Panc1 (cell line): ENCODE results near the gene APLP2. TPM values are rescaled to one million over a fixed set of nuclear protein-coding genes. Genes with fewer than 3 reads are reported as not detected.
"Not testable (repeated sequence)": the region's sequence is repeated elsewhere in the genome, so short reads cannot be mapped to it uniquely, and the experiment has no call there.

Source experiments
- ATAC-seq: fragments of 200-7000 bp; cut with Tn5 transposase; 2 replicates; pipeline ENCODE4 v1.9.1; 2020; ENCODE audit warnings: mild to moderate bottlenecking, moderate library complexity
- BruUV-seq: library from RNA; stranded (reverse); fragments of 400-500 nt; replicated peaks from 2 replicates; lab custom pipeline; 2021; lab: Mats Ljungman, UMichigan
- CTCF ChIA-PET: fragments of 300-600 bp; sonication (Branson Sonifier 250); formaldehyde crosslinking; loops from one replicate; lab custom pipeline; 2022; ENCODE audit warnings: antibody characterized with exemption; lab: Charles Lee
- POLR2A ChIA-PET: fragments of 300-600 bp; sonication (Branson Sonifier 250); formaldehyde crosslinking; loops from one replicate; lab custom pipeline; 2022; ENCODE audit warnings: antibody characterized with exemption; lab: Charles Lee
- DNase-seq: peaks from one replicate; pipeline ENCODE4 v3.0.0-alpha.2; 2010; ENCODE audit warnings: low read depth, low spot score
- H3K27ac ChIP-seq: 2 replicates; pipeline ENCODE4 v1.5.1; 2011; ENCODE audit warnings: mild to moderate bottlenecking, low read length, inconsistent platforms
- H3K27me3 ChIP-seq: fragments of 200-500 bp; sonication (Bioruptor generic); 2 replicates; pipeline ENCODE4 v1.6.0; 2014; ENCODE audit warnings: low read length, inconsistent platforms; ENCODE audit not compliant: control insufficient read depth, insufficient read depth
- H3K36me3 ChIP-seq: fragments of 200-500 bp; sonication (Bioruptor generic); 2 replicates; pipeline ENCODE4 v1.5.1; 2014; ENCODE audit warnings: inconsistent platforms, mild to moderate bottlenecking, low read length, moderate library complexity; ENCODE audit not compliant: control insufficient read depth, insufficient read depth
- H3K4me1 ChIP-seq: 2 replicates; pipeline ENCODE4 v1.5.1; 2011; ENCODE audit warnings: inconsistent platforms, mild to moderate bottlenecking, low read length, moderate library complexity; ENCODE audit not compliant: control insufficient read depth, insufficient read depth
- H3K4me3 ChIP-seq, 2 experiments: 2 replicates each; pipeline ENCODE4 v1.5.1; 2011 to 2012; ENCODE audit warnings: low read depth in 2 of 2, low read length in 2 of 2, mild to moderate bottlenecking in 2 of 2, inconsistent platforms in 1 of 2, moderate library complexity in 1 of 2
- H3K9me3 ChIP-seq: fragments of 200-500 bp; sonication (Bioruptor generic); 2 replicates; pipeline ENCODE4 v1.5.1; 2014; ENCODE audit warnings: low read depth, mild to moderate bottlenecking, inconsistent platforms, low read length, moderate library complexity; ENCODE audit not compliant: control insufficient read depth, insufficient read depth
- POLR2AphosphoS5 ChIP-seq: IDR thresholded peaks from 2 replicates; pipeline ENCODE4 v1.6.1; 2012; ENCODE audit warnings: mild to moderate bottlenecking, low read depth, low read length, moderate library complexity
- SIN3A ChIP-seq: IDR thresholded peaks from 2 replicates; pipeline ENCODE4 v1.6.1; 2012; ENCODE audit warnings: low read depth, mild to moderate bottlenecking, low read length, moderate library complexity, borderline replicate concordance; ENCODE audit not compliant: insufficient read depth
- TCF7L2 ChIP-seq: IDR thresholded peaks from 2 replicates; pipeline ENCODE4 v1.6.1; 2011; ENCODE audit warnings: mild to moderate bottlenecking, low read depth, low read length, inconsistent platforms
- in situ Hi-C: cut with HindIII; loops from 2 replicates; pipeline ENCODE4 v1.10.0; 2016; ENCODE audit warnings: low sequenced_read_pairs, low pct_unique_long_range_greater_than_20kb
- intact Hi-C: fragments of 100-400 bp; cut with micrococcal nuclease; formaldehyde crosslinking; loops from one replicate; pipeline ENCODE4 v1.10.0; 2022; ENCODE audit not compliant: unreplicated experiment
- total RNA-seq: library from RNA; stranded (reverse); gene quantifications from one replicate; pipeline ENCODE4 v1.2.1, GENCODE V29; 2021; ENCODE audit not compliant: unreplicated experiment
- TF ChIP-seq, protein P1 (sequence below): fragments of 450-650 bp; IDR thresholded peaks from 2 replicates; pipeline ENCODE4 v1.5.1; 2017; ENCODE audit warnings: mild to moderate bottlenecking
- TF ChIP-seq, protein P2 (sequence below), 2 experiments: IDR thresholded peaks; 2 replicates each; pipeline ENCODE4 v1.6.1; 2011 to 2012; ENCODE audit warnings: low read depth in 2 of 2, control low read depth in 1 of 2, low read length in 1 of 2, mild to moderate bottlenecking in 1 of 2, moderate library complexity in 1 of 2; ENCODE audit not compliant: insufficient read depth in 1 of 2

APLP2 gene
- total RNA-seq, 1 experiment from 2014 or later = 589 TPM

DNA sequence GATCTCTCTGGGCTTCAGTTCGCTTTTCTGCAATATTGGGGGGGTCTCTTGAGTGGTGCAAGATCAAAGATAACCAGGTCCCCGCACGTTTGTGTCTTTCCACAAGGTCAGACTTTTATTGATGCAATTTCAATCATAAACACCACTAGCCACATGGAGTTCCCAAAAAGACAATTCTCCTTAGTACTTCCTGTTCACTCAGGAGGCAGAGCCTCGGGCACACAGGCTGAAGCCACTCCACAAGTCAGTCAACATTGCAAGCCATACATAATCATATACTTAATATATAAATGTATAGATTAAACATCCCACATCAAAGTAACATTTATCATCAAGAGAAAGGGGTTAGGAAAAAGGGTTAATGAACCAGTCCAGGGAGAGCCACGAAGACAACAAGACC, 101.8 kb downstream of the APLP2 start:
- no peak overlapping the region for H3K4me3 ChIP-seq
- intact Hi-C loops = no loop called here
- H3K9me3 ChIP-seq = no peaks in the 10 kb centered on the region; the same call in 1 of the 2 replicates
- no peak overlapping the region for H3K27ac ChIP-seq
- ATAC-seq = no peak
- BruUV-seq = no TSS peak
- ChIA-PET CTCF (no interaction called here), POLR2A (no interaction called here)
- no peaks in the 10 kb centered on the region for H3K27me3 ChIP-seq
- no peak for DNase-seq
- no peaks in the 10 kb centered on the region for H3K4me1 ChIP-seq
- in situ Hi-C loops = no loop called here
- no peaks in the 10 kb centered on the region for H3K36me3 ChIP-seq
- TF ChIP-seq TCF7L2 = no peak
- TF ChIP-seq, protein P1, sequence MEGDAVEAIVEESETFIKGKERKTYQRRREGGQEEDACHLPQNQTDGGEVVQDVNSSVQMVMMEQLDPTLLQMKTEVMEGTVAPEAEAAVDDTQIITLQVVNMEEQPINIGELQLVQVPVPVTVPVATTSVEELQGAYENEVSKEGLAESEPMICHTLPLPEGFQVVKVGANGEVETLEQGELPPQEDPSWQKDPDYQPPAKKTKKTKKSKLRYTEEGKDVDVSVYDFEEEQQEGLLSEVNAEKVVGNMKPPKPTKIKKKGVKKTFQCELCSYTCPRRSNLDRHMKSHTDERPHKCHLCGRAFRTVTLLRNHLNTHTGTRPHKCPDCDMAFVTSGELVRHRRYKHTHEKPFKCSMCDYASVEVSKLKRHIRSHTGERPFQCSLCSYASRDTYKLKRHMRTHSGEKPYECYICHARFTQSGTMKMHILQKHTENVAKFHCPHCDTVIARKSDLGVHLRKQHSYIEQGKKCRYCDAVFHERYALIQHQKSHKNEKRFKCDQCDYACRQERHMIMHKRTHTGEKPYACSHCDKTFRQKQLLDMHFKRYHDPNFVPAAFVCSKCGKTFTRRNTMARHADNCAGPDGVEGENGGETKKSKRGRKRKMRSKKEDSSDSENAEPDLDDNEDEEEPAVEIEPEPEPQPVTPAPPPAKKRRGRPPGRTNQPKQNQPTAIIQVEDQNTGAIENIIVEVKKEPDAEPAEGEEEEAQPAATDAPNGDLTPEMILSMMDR = no peak
- no peak for TF ChIP-seq POLR2AphosphoS5
- TF ChIP-seq SIN3A = no peak
- TF ChIP-seq, protein P2, sequence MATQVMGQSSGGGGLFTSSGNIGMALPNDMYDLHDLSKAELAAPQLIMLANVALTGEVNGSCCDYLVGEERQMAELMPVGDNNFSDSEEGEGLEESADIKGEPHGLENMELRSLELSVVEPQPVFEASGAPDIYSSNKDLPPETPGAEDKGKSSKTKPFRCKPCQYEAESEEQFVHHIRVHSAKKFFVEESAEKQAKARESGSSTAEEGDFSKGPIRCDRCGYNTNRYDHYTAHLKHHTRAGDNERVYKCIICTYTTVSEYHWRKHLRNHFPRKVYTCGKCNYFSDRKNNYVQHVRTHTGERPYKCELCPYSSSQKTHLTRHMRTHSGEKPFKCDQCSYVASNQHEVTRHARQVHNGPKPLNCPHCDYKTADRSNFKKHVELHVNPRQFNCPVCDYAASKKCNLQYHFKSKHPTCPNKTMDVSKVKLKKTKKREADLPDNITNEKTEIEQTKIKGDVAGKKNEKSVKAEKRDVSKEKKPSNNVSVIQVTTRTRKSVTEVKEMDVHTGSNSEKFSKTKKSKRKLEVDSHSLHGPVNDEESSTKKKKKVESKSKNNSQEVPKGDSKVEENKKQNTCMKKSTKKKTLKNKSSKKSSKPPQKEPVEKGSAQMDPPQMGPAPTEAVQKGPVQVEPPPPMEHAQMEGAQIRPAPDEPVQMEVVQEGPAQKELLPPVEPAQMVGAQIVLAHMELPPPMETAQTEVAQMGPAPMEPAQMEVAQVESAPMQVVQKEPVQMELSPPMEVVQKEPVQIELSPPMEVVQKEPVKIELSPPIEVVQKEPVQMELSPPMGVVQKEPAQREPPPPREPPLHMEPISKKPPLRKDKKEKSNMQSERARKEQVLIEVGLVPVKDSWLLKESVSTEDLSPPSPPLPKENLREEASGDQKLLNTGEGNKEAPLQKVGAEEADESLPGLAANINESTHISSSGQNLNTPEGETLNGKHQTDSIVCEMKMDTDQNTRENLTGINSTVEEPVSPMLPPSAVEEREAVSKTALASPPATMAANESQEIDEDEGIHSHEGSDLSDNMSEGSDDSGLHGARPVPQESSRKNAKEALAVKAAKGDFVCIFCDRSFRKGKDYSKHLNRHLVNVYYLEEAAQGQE (IDR thresholded peaks at IDR 0.05; ENCODE audit: insufficient read depth in 1 of 2, low read depth in 2 of 2, low read length in 1 of 2) = no peak

DNA sequence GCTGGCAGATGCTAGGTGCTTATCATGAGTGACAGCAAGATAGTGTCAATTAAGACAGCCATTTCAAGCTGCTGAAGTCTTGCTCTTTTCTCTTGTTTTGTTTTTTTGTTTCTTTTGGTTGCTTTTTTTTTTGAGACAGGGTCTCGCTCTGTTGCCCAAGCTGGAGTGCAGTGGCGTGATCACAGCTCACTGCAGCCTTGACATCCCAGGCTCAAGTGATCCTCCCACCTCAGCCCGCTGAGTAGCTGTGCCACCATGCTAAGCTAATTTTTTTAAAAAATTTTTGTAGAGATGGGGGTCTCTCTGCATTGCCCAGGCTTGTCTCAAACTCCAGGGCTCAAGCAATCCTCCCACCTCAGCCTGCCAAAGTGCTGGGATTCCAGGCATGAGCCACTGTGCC, 102.3 kb downstream of the APLP2 start:
- H3K9me3 ChIP-seq, H3K4me1 ChIP-seq, H3K4me3 ChIP-seq, intact Hi-C loops, in situ Hi-C loops, H3K27ac ChIP-seq, ATAC-seq, POLR2A ChIA-PET, BruUV-seq, H3K36me3 ChIP-seq, DNase-seq, CTCF ChIA-PET, H3K27me3 ChIP-seq: not testable (repeated sequence)

DNA sequence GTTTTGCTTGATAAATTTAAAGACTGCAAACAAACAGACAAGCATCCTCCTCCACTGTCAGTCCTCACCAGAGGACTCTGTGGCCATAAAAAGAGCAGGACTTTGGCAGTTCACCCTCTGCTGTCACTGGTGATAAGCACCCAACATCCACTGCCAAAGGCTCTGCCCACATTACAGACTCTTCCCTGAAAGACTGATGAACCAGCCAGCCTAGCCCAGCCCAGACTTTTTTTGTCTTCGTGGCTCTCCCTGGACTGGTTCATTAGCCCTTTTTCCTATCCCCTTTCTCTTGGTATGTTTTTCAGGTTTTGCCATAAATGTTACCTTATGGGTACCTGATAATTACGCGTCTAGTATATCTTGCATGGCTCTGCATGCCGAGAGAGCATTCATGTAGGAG, 104.9 kb downstream of the APLP2 start:
- no TSS peak for BruUV-seq
- no peak for TF ChIP-seq POLR2AphosphoS5
- TF ChIP-seq, protein P2 (IDR thresholded peaks at IDR 0.05; ENCODE audit: insufficient read depth in 1 of 2, low read depth in 2 of 2, low read length in 1 of 2) = no peak
- no peak for TF ChIP-seq SIN3A
- no peak for TF ChIP-seq TCF7L2
- TF ChIP-seq, protein P1 = no peak
- DNase-seq = no peak
- POLR2A ChIA-PET = no interaction called here
- no peak overlapping the region for H3K27ac ChIP-seq
- intact Hi-C loops = no loop called here
- ATAC-seq = no peak
- CTCF ChIA-PET = no interaction called here
- H3K36me3 ChIP-seq = no peaks in the 10 kb centered on the region
- no peaks in the 10 kb centered on the region; the same call in 1 of the 2 replicates for H3K9me3 ChIP-seq
- in situ Hi-C loops = no loop called here
- H3K4me1 ChIP-seq = no peaks in the 10 kb centered on the region
- no peak overlapping the region for H3K4me3 ChIP-seq
- H3K27me3 ChIP-seq = no peaks in the 10 kb centered on the region
